ENCODE measurements around the gene IPCEF1.

DNA sequence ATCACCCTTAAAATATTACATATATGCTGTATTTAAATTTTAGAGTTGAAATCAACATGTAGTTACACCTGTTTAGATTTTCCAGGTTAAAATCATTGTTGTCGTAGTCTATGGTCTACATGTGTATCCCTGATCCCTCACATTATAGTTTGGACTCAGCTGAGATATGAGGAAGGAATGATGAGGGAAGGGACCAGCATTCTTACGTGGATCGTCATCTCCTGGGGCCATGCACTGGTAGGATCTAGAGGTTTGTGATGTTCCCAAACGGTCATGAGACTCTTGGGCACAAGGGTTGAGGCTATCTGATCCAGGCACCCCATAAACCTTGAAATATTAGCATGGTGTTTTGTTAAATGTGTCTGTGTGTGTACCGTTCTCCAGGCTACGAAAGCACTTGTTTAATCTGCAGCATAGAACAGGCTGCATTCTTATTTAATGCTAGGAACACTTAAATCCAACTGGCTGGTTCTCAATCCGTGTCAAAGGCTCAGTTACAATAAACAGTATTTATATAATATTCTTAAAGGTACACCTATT is 55.4 kb downstream of the IPCEF1 start:
- TF ChIP-seq, protein P1, sequence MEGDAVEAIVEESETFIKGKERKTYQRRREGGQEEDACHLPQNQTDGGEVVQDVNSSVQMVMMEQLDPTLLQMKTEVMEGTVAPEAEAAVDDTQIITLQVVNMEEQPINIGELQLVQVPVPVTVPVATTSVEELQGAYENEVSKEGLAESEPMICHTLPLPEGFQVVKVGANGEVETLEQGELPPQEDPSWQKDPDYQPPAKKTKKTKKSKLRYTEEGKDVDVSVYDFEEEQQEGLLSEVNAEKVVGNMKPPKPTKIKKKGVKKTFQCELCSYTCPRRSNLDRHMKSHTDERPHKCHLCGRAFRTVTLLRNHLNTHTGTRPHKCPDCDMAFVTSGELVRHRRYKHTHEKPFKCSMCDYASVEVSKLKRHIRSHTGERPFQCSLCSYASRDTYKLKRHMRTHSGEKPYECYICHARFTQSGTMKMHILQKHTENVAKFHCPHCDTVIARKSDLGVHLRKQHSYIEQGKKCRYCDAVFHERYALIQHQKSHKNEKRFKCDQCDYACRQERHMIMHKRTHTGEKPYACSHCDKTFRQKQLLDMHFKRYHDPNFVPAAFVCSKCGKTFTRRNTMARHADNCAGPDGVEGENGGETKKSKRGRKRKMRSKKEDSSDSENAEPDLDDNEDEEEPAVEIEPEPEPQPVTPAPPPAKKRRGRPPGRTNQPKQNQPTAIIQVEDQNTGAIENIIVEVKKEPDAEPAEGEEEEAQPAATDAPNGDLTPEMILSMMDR (IDR thresholded peaks at IDR 0.05), result no peak
- TF ChIP-seq POLR2A (IDR thresholded peaks at IDR 0.05), result no peak
